LNCaP clone FGC (cell line): ENCODE data around the gene NCSTN.

Source experiments
- DNase-seq: peaks from one replicate; pipeline ENCODE4 v3.0.0-alpha.2; 2011; ENCODE audit warnings: low read depth
- H3K4me3 ChIP-seq: 2 replicates; pipeline ENCODE4 v1.5.1; 2011; ENCODE audit warnings: mild to moderate bottlenecking, low read depth, low read length, control low read depth
- TF ChIP-seq, protein P1 (sequence below): IDR thresholded peaks from 2 replicates; pipeline ENCODE4 v1.5.1; 2012; ENCODE audit warnings: mild to moderate bottlenecking; ENCODE audit not compliant: control insufficient read depth, insufficient read depth; ENCODE audit errors: extremely low read depth

NCSTN gene

DNA sequence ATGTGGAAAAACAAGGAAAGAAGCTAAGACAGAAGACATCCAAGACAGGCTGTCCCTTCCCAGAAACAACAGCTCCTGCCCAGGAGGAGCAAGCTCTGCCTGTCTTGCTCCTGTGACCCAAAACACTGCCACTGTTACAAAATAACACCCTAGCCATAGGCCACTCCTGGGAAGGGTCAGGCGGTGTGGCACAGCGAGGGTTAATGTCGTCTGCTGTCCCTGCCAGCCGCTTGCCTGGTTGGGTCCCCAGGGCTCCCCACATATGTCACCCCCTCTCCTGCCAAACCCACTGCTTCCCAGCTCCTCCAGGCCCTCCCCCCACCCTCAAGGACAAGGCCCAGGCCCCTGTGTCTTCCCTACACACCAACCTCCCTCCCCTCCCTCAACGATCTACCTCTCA lies 19.8 kb downstream of the NCSTN start:
- TF ChIP-seq, protein P1, sequence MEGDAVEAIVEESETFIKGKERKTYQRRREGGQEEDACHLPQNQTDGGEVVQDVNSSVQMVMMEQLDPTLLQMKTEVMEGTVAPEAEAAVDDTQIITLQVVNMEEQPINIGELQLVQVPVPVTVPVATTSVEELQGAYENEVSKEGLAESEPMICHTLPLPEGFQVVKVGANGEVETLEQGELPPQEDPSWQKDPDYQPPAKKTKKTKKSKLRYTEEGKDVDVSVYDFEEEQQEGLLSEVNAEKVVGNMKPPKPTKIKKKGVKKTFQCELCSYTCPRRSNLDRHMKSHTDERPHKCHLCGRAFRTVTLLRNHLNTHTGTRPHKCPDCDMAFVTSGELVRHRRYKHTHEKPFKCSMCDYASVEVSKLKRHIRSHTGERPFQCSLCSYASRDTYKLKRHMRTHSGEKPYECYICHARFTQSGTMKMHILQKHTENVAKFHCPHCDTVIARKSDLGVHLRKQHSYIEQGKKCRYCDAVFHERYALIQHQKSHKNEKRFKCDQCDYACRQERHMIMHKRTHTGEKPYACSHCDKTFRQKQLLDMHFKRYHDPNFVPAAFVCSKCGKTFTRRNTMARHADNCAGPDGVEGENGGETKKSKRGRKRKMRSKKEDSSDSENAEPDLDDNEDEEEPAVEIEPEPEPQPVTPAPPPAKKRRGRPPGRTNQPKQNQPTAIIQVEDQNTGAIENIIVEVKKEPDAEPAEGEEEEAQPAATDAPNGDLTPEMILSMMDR: no peak
- no peak overlapping the region for H3K4me3 ChIP-seq
- DNase-seq: no peak

DNA sequence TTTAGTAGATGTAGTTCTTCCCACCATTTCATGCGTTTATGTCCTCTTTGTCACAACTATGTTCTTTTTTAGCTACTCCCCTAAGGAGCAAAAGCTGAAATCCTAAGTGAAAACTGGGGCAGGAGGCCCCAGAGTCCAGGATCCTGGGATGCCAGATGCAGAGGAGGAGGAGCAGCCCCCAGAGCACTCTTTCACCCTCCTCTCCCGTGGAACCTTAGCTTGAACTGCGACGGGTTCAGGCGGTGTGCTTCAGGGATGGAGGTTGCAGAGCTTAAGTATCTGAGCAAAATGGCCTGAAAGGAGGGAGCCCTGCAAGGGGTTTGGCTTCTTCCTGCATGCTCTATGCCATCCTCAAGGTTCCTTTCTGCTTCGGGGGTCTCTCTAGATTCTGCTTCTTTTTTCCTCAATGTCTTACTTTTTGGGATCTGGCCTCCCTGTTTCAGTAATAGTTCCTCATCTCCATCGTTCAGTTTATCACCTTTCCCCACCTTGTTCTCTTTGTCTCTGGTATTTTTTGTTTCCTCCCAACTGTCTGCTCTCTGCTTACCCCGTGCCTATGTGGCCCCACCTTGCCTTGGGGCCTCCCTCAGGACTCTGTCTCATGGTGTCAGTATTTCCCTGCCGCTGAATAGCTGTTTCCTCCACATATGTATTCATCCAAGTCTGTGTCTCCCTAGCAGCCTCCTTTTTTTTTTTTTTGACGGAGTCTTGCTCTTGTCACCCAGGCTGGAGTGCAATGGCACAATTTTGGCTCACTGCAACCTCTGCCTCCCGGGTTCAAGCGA lies 21.0 kb downstream of the NCSTN start:
- H3K4me3 ChIP-seq: no peak overlapping the region
- TF ChIP-seq, protein P1: no peak
- no peak for DNase-seq

- DNase-seq: no peak
Observed at GRCh38 chr1:160365325-160365724, 22.1 kb downstream of the NCSTN start.

GRCh38 chr1:160366731-160367515 lies 23.7 kb downstream of the NCSTN start, which contains the start of gene NHLH1:
Gene NHLH1 (plus strand): TSS chr1:160367071. CDS start chr1:160370732, 3,661 bp downstream.
- DNase-seq: no peak
- TF ChIP-seq, protein P1: no peak
- H3K4me3 ChIP-seq: no peak within 1 kb of the TSS

More at GRCh38 chr1:160365325-160365724, 22.1 kb downstream of the NCSTN start:
- TF ChIP-seq, protein P1: no peak
- no peak overlapping the region for H3K4me3 ChIP-seq

DNA sequence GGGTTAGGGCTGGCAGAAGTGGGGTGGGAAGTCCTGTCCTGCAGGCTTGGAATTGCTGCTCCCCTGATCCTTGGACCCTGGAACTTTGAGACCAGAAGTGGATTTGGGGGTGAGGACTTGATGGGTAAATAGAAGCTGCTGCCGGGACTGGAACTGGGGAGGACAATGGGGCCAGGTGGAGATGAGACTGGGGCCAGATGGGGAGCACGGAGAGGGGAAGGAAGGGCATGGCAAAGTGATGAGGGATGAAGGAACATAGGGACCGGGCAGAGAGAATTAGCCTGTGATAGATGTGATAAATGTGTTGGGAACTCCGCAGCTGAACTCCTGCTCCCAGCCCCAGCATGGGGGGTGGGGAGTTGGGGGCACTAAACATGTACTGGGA lies 24.3 kb downstream of the NCSTN start:
- no peak for DNase-seq
- no peak overlapping the region for H3K4me3 ChIP-seq
- TF ChIP-seq, protein P1: no peak

DNA sequence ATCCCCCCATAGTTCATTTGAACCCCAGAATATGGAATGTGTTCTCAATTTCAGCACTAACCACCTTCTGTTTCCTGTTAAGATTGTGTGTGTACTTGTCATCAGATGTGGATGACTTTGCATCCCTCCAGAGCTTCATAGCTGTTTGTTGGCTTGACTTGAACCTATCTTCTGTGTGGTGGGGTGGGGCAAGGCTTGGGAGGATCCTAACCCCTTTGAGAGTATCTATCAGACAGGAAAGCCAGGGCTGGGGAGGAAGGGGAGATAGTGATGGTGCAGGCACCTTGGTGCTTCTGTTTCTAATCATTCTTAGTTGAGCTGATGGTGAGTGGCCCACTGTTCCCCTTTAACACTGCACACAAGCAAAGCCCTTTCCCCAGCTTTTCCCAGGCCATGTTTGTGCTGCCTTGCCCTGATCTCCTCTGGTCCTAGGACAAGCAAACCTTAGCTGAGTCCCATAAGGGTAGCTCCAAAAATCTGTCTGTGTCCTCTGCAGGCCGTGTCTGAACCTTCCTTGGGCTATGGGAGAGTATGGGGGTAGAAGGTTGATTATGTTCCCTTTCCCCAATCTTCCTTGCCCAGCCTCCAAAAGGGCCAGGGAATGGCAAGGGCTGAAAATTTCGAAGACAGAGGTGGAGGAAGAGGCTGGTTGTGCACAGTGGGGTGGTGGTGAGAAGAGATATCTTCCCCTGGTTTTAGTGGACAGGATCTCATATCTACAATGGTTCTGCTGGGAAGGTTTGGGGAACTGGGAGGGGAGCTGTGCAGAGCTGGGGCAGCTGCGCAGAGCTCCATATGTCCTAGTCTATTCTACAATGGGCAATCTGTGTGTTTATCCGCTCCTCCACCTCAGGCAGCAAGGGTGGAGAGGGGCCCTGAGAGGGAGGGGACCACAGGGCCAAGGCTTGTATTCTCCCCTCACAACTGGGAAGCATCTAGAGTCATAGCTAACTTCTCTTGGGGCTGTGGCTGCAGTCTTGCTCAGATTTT lies 25.0 kb downstream of the NCSTN start:
- H3K4me3 ChIP-seq: no peak overlapping the region
- TF ChIP-seq, protein P1: no peak
- no peak for DNase-seq
